Parathyroid adenoma (tissue), 2 donors: ENCODE measurements around the gene MECP2.
A peak's percentile ranks its signal among the peaks of the same experiment; 100 is the strongest.

ENCODE experiments used
- H2AFZ ChIP-seq: fragments of 300-600 bp; sonication (generic); one replicate; pipeline ENCODE4 v1.7.0; 2017; ENCODE audit warnings: antibody characterized with exemption, mild to moderate bottlenecking
- H3K27ac ChIP-seq: fragments of 300-600 bp; sonication (generic); one replicate; pipeline ENCODE4 v1.7.0; 2017
- H3K27me3 ChIP-seq: fragments of 300-600 bp; sonication (generic); one replicate; pipeline ENCODE4 v1.7.0; 2017; ENCODE audit warnings: low read length; ENCODE audit not compliant: control insufficient read depth, insufficient read depth
- H3K36me3 ChIP-seq: fragments of 300-600 bp; sonication (generic); one replicate; pipeline ENCODE4 v1.7.0; 2017; ENCODE audit warnings: low read length; ENCODE audit not compliant: control insufficient read depth, insufficient read depth
- H3K4me1 ChIP-seq: fragments of 300-600 bp; sonication (generic); one replicate; pipeline ENCODE4 v1.7.0; 2017; ENCODE audit warnings: control low read depth
- H3K4me2 ChIP-seq: fragments of 300-600 bp; sonication (generic); one replicate; pipeline ENCODE4 v1.7.0; 2017; ENCODE audit warnings: low read length
- H3K4me3 ChIP-seq: fragments of 300-600 bp; sonication (generic); one replicate; pipeline ENCODE4 v1.7.0; 2017; ENCODE audit warnings: low read depth, low read length
- H3K79me2 ChIP-seq: fragments of 300-600 bp; sonication (generic); one replicate; pipeline ENCODE4 v1.7.0; 2017; ENCODE audit warnings: control low read depth
- H3K9ac ChIP-seq: fragments of 300-600 bp; sonication (generic); one replicate; pipeline ENCODE4 v1.7.0; 2017; ENCODE audit warnings: mild to moderate bottlenecking
- H3K9me3 ChIP-seq: fragments of 300-600 bp; sonication (generic); one replicate; pipeline ENCODE4 v1.7.0; 2017; ENCODE audit warnings: low read length; ENCODE audit not compliant: control insufficient read depth
- CTCF ChIP-seq: fragments of 300-600 bp; sonication (generic); IDR thresholded peaks from one replicate; pipeline ENCODE4 v1.7.0; 2017; ENCODE audit warnings: antibody characterized with exemption, mild to moderate bottlenecking
- donor health status: primary hyperparathyroidism.

Gene MECP2

GRCh38 chrX:154051201-154051810 is 46.2 kb downstream of the MECP2 start:
- Histone ChIP-seq H3K79me2 (peaks cover 50% of the 10 kb centered on the region), H3K36me3 (no peaks in the 10 kb centered on the region), H3K4me2 (no peak overlapping the region), H3K9ac (no peak overlapping the region), H3K4me1 (peaks cover 22% of the 10 kb centered on the region), H3K4me3 (no peak overlapping the region), H3K9me3 (no peaks in the 10 kb centered on the region), H3K27ac (no peak overlapping the region), H2AFZ (no peak overlapping the region), H3K27me3 (no peaks in the 10 kb centered on the region)
- peak; percentile 59 for TF ChIP-seq CTCF

GRCh38 chrX:154050113-154050495 is 47.4 kb downstream of the MECP2 start:
- Histone ChIP-seq H3K4me3 (no peak overlapping the region), H3K9ac (no peak overlapping the region), H3K27ac (no peak overlapping the region), H3K9me3 (no peaks in the 10 kb centered on the region), H3K4me2 (no peak overlapping the region), H3K36me3 (no peaks in the 10 kb centered on the region), H3K4me1 (peaks cover 21% of the 10 kb centered on the region), H2AFZ (no peak overlapping the region), H3K27me3 (no peaks in the 10 kb centered on the region), H3K79me2 (peaks cover 50% of the 10 kb centered on the region)
- TF ChIP-seq CTCF: no peak

- Histone ChIP-seq H3K9ac (no peak overlapping the region), H3K27ac (no peak overlapping the region), H2AFZ (no peak overlapping the region), H3K9me3 (no peaks in the 10 kb centered on the region), H3K4me1 (peaks cover 21% of the 10 kb centered on the region), H3K79me2 (peaks cover 50% of the 10 kb centered on the region), H3K4me2 (no peak overlapping the region), H3K36me3 (no peaks in the 10 kb centered on the region), H3K4me3 (no peak overlapping the region), H3K27me3 (no peaks in the 10 kb centered on the region)
- no peak for TF ChIP-seq CTCF
Observed at GRCh38 chrX:154049209-154050112, 48.1 kb downstream of the MECP2 start.

GRCh38 chrX:154048398-154048797 is 49.1 kb downstream of the MECP2 start:
- TF ChIP-seq CTCF: no peak
- H3K9ac ChIP-seq: no peak overlapping the region
- H3K4me1 ChIP-seq: peaks cover 21% of the 10 kb centered on the region
- H2AFZ ChIP-seq: no peak overlapping the region
- H3K4me3 ChIP-seq: no peak overlapping the region
- H3K27ac ChIP-seq: no peak overlapping the region
- no peaks in the 10 kb centered on the region for H3K27me3 ChIP-seq
- no peak overlapping the region for H3K4me2 ChIP-seq
- H3K79me2 ChIP-seq: peaks cover 46% of the 10 kb centered on the region
- no peaks in the 10 kb centered on the region for H3K9me3 ChIP-seq
- H3K36me3 ChIP-seq: no peaks in the 10 kb centered on the region
